Stimulated activated CD4-positive, alpha-beta T cell treated with anti-CD3 and anti-CD28 coated beads, Interleukin-12 subunit alpha, Interleukin-12 subunit beta, amount 100 ng/mL, for 4 hours (primary cell): ENCODE data around the gene TFDP2.
"Not testable (repeated sequence)": the region's sequence is repeated elsewhere in the genome, so short reads cannot be mapped to it uniquely, and the experiment has no call there.

Experiments
- DNase-seq: peaks from one replicate; pipeline ENCODE4 v3.0.0-alpha.2; 2020

Gene TFDP2

GRCh38 chr3:142124243-142124642 is 25.1 kb downstream of the TFDP2 start:
- no peak for DNase-seq

GRCh38 chr3:142120707-142121106 is 28.6 kb downstream of the TFDP2 start:
- DNase-seq, result no peak

- no peak for DNase-seq
Measured at GRCh38 chr3:142118911-142119310, 30.4 kb downstream of the TFDP2 start.

GRCh38 chr3:142117056-142117851 is 32.1 kb downstream of the TFDP2 start:
- no peak for DNase-seq

- no peak for DNase-seq
Measured at GRCh38 chr3:142115867-142116668, 33.3 kb downstream of the TFDP2 start.

GRCh38 chr3:142112601-142113000 is 36.7 kb downstream of the TFDP2 start:
- DNase-seq, result no peak

- no peak for DNase-seq
Measured at GRCh38 chr3:142106548-142106947, 42.8 kb downstream of the TFDP2 start.

GRCh38 chr3:142105991-142106390 is 43.4 kb downstream of the TFDP2 start:
- no peak for DNase-seq

GRCh38 chr3:142104763-142105162 is 44.6 kb downstream of the TFDP2 start:
- DNase-seq, result no peak

GRCh38 chr3:142098964-142099363 is 50.4 kb downstream of the TFDP2 start:
- no peak for DNase-seq

- DNase-seq, result no peak
Measured at GRCh38 chr3:142097099-142097843, 52.1 kb downstream of the TFDP2 start.

GRCh38 chr3:142095841-142096240 is 53.5 kb downstream of the TFDP2 start:
- DNase-seq, result no peak

- not testable (repeated sequence) for DNase-seq
Measured at GRCh38 chr3:142088925-142089324, 60.4 kb downstream of the TFDP2 start.

GRCh38 chr3:142088522-142088921 is 60.8 kb downstream of the TFDP2 start:
- DNase-seq, result no peak

- DNase-seq, result no peak
Measured at GRCh38 chr3:142087676-142088075, 61.7 kb downstream of the TFDP2 start.

- no peak for DNase-seq
Measured at GRCh38 chr3:142086581-142087090, 62.7 kb downstream of the TFDP2 start.

GRCh38 chr3:142081178-142081577 is 68.2 kb downstream of the TFDP2 start:
- no peak for DNase-seq

- no peak for DNase-seq
Measured at GRCh38 chr3:142077859-142078500, 71.4 kb downstream of the TFDP2 start.

- DNase-seq, result no peak
Measured at GRCh38 chr3:142077155-142077858, 72.0 kb downstream of the TFDP2 start.

- not testable (repeated sequence) for DNase-seq
Measured at GRCh38 chr3:142075656-142076055, 73.7 kb downstream of the TFDP2 start.

GRCh38 chr3:142072816-142073215 is 76.5 kb downstream of the TFDP2 start:
- no peak for DNase-seq

- DNase-seq, result no peak
Measured at GRCh38 chr3:142065932-142066331, 83.4 kb downstream of the TFDP2 start.
